ENCODE measurements around the gene TTC28. TPM values are rescaled to one million over a fixed set of nuclear protein-coding genes. Genes with fewer than 3 reads are reported as not detected.

The TTC28 gene
- total RNA-seq, 6 experiments from 2014 or later, result 10.8 to 18.9 (median 13.6) TPM

GRCh38 chr22:28408709-28409108, 270.9 kb downstream of the TTC28 start:
- H3K4me3 Mint-ChIP-seq, result no peak overlapping the region
- TF ChIP-seq CTCF (IDR thresholded peaks at IDR 0.05), result no peak
- H3K9me3 Mint-ChIP-seq, result no peaks in the 10 kb centered on the region
- no peak overlapping the region for H3K27ac Mint-ChIP-seq
- H3K4me1 Mint-ChIP-seq (ENCODE audit: low read depth), result peaks cover 29% of the 10 kb centered on the region
- H3K36me3 Mint-ChIP-seq (ENCODE audit: low read depth), result no peaks in the 10 kb centered on the region
- H3K27me3 Mint-ChIP-seq (ENCODE audit: insufficient read depth), result no peaks in the 10 kb centered on the region
- no peak for DNase-seq

DNA sequence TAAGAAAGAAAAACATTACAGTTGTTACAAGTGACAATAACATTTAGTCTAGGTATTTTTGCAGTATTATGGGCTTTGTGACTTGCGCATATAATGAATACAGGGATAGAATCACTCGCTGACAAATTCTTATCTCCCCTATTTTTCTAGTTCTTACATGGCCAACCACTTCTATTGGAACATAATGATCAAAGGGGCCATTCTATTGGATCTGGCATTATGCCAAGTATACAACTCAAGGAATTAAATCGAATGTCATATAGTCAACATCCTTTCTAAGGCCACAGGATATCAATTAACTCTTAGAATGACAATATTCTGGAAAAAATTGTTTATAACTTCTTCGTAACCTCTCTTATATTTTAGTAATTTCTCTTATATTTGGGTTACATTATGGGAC, 272.0 kb downstream of the TTC28 start:
- no peaks in the 10 kb centered on the region for H3K36me3 Mint-ChIP-seq (ENCODE audit: low read depth)
- DNase-seq, result no peak
- H3K27ac Mint-ChIP-seq, result no peak overlapping the region
- TF ChIP-seq CTCF (IDR thresholded peaks at IDR 0.05), result no peak
- peaks cover 26% of the 10 kb centered on the region for H3K4me1 Mint-ChIP-seq (ENCODE audit: low read depth)
- no peaks in the 10 kb centered on the region for H3K27me3 Mint-ChIP-seq (ENCODE audit: insufficient read depth)
- H3K9me3 Mint-ChIP-seq, result no peaks in the 10 kb centered on the region
- H3K4me3 Mint-ChIP-seq, result no peak overlapping the region

GRCh38 chr22:28406246-28406645, 273.4 kb downstream of the TTC28 start:
- H3K27me3 Mint-ChIP-seq (ENCODE audit: insufficient read depth), result no peaks in the 10 kb centered on the region
- H3K4me3 Mint-ChIP-seq, result no peak overlapping the region
- no peaks in the 10 kb centered on the region for H3K36me3 Mint-ChIP-seq (ENCODE audit: low read depth)
- H3K4me1 Mint-ChIP-seq (ENCODE audit: low read depth), result peaks cover 22% of the 10 kb centered on the region
- no peaks in the 10 kb centered on the region for H3K9me3 Mint-ChIP-seq
- no peak for TF ChIP-seq CTCF (IDR thresholded peaks at IDR 0.05)
- no peak overlapping the region for H3K27ac Mint-ChIP-seq
- DNase-seq, result no peak

GRCh38 chr22:28405588-28405987, 274.1 kb downstream of the TTC28 start:
- no peak for DNase-seq
- H3K27me3 Mint-ChIP-seq (ENCODE audit: insufficient read depth), result no peaks in the 10 kb centered on the region
- H3K36me3 Mint-ChIP-seq (ENCODE audit: low read depth), result no peaks in the 10 kb centered on the region; the same call in 1 of the 2 replicates
- no peaks in the 10 kb centered on the region for H3K9me3 Mint-ChIP-seq
- no peak for TF ChIP-seq CTCF (IDR thresholded peaks at IDR 0.05)
- no peak overlapping the region for H3K27ac Mint-ChIP-seq
- H3K4me1 Mint-ChIP-seq (ENCODE audit: low read depth), result peaks cover 15% of the 10 kb centered on the region
- no peak overlapping the region for H3K4me3 Mint-ChIP-seq

- H3K27ac Mint-ChIP-seq, result no peak overlapping the region
- peaks cover 5% of the 10 kb centered on the region for H3K4me1 Mint-ChIP-seq (ENCODE audit: low read depth)
- H3K4me3 Mint-ChIP-seq, result no peak overlapping the region
- H3K9me3 Mint-ChIP-seq, result no peaks in the 10 kb centered on the region
- no peaks in the 10 kb centered on the region; the same call in 1 of the 2 replicates for H3K36me3 Mint-ChIP-seq (ENCODE audit: low read depth)
- no peaks in the 10 kb centered on the region for H3K27me3 Mint-ChIP-seq (ENCODE audit: insufficient read depth)
- DNase-seq, result no peak
- no peak for TF ChIP-seq CTCF (IDR thresholded peaks at IDR 0.05)
Measured at GRCh38 chr22:28402539-28402938, 277.1 kb downstream of the TTC28 start.

DNA sequence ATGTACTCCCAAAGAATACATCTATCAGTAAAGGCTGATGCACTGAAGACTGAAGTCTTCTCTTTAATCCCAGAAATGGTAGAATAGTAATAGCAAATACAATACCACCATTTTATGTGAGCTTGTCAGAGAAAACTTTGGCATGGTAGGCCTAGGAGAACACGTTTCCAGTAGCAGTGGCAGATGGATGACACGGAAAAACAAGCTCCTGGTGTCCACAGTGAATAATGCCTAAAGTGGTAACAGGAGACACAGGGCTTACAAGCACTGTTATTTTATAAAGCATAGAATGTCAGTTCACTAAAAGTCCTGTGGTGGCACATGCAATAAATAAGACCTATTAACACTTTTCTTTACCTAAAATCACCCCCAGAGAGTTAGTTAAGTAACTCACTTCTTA, 277.6 kb downstream of the TTC28 start:
- no peak overlapping the region for H3K4me3 Mint-ChIP-seq
- H3K9me3 Mint-ChIP-seq, result no peaks in the 10 kb centered on the region
- H3K27ac Mint-ChIP-seq, result no peak overlapping the region
- H3K27me3 Mint-ChIP-seq (ENCODE audit: insufficient read depth), result no peaks in the 10 kb centered on the region
- H3K4me1 Mint-ChIP-seq (ENCODE audit: low read depth), result peaks cover 10% of the 10 kb centered on the region
- H3K36me3 Mint-ChIP-seq (ENCODE audit: low read depth), result no peaks in the 10 kb centered on the region; the same call in 1 of the 2 replicates
- TF ChIP-seq CTCF (IDR thresholded peaks at IDR 0.05), result no peak
- DNase-seq, result no peak
